ENCODE measurements around the gene DLX4.
A peak's percentile ranks its signal among the peaks of the same experiment; 100 is the strongest.

DLX4 gene

DNA sequence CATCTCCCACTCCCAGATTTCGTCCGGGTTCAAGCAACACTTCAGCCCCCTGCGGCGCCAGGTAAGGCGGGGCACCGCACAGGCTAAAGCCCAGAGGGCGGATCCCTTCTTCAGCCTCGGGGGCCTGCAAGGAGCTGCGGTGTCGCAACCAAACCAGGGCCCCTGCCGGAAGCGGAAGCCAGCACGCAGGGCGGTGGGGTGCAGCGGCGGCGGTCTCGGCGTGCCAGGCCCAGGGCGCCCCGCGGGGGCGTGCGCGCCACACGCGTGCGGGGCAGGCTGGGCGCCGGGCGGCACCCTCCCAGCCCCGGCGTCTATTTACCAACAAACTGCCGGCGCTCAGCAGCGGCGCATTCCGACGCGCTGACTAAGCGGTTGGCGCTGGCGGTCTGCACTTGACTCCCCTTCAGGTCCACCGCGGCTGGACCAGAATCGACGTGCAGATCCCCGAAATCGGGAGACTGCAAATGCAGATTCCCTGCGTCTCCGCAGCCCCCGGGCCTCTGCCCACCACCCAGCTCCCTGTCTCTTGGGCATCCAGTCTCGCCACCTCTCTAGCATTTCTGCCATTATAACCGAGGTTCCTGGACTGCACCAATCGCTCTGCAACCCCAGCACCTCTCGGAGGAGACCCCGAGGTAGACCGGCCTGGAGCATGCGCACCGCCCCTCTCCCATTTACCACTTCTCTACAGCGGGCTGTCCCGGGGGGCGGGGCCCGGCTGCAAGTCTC is 421 bp upstream of the DLX4 start:
- DNase-seq (ENCODE audit: low read depth), result peak; percentile 88

DNA sequence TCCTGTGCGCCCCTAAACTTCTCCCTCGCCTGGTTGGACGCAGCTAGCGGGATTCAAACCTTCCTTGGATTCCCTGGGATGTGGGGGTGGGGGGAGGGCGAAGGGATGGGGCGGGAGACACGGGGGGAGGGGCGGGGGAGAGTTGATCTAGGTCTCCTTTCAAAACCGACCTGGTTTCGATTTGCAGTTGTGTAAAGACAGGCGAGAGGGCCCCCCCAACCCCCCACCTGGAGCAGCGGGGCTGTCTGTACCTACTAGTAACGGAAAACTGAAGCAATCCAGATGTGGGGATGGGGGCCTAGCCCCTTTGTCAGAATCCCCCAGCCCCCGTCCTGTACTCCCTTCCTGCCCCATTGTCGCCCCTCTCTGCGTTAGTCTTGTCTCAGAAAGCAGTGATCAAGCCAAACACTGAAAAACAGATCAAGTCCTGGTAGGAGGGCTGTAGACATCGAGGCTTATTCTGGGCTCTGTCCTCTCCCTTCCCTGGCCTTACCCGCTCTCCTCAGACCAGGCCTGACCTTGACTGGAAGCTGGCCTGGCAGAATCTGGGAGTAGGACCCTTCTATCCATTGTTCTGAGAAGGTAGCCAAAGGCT is 902 bp downstream of the DLX4 start:
- DNase-seq (ENCODE audit: low read depth), result no peak

DNA sequence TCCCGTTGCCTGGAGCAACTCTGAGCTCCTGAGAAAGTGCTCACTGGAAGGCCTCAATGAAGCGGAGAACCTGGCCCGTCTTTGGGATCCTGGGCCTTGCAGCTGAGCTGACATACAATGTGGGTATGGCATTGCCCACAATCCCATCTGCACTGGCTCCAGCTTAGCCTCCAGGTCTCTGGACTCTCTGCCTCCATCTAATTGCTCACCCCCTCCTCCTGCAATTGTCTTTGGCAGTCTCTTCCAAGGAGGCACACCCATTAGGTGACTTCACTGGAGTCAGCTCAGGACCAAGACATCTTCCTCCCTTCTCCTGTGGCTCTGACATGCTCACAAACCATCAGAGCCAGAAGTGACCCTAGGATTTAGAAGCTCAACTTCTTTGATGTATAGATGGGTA is 1.5 kb downstream of the DLX4 start:
- DNase-seq (ENCODE audit: low read depth), result no peak

DNA sequence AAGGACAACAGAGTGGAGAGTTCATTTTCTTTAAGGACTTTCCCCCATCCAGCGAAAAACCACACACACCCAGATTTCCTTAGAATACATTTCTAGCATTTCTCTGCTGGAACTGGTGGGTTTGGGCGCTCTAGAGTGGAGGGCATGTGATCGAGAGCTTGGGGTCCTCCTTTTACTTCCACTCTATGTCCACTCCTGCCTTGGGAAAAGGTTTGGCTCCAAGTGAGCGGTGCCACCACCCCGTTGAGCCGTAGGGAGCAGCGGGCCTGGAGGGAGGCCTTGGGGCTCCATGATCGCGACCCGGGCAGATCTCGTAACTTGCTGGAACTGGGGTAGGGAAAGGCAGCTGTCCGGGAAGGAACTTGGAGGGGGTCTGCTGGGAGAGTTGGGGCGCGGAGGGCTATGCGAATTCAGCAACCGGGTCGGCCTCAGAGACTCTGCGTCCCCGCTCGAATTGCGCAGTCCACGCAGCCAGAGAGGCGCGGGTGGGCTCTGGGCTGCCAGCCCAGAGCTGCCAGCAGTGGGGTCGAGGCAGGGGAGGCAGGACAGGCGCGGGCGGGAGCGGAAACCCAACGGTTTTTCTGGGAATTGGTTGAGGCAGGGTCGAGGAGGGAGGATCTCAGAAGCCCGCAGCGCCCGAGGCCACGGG is 2.3 kb downstream of the DLX4 start:
- no peak for DNase-seq (ENCODE audit: low read depth)

DNA sequence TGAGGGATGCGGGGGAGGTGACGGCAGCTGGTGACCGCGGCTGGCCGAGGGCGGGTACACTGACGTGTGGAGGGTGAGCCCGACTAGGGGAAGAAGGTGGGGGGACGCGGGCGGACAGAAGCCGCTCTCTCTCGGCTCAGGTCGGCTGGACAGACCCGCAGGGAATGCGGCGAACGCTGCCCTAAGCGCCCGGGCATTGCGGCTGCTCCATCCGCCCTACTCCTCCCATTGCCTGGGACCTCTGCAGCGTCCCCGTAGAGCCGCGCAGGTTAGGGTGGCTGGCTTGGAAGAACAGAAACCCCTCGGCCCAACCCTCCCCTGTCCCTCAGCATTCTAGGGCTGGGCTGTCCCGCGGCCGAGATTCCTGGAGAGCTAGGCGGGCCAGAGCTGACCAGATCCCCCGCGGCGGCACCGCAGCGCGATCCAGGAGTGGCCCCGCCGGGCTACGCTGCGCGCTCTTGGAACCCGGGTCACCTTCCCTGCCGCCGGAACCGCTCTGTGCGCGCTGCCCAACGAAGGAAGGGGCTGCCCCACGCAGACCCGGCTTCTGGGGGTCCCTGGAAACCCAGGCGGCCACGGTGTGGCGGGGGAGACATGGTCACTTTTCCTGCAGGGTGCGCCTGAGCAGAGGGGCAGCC is 3.0 kb downstream of the DLX4 start:
- DNase-seq (ENCODE audit: low read depth), result no peak

DNA sequence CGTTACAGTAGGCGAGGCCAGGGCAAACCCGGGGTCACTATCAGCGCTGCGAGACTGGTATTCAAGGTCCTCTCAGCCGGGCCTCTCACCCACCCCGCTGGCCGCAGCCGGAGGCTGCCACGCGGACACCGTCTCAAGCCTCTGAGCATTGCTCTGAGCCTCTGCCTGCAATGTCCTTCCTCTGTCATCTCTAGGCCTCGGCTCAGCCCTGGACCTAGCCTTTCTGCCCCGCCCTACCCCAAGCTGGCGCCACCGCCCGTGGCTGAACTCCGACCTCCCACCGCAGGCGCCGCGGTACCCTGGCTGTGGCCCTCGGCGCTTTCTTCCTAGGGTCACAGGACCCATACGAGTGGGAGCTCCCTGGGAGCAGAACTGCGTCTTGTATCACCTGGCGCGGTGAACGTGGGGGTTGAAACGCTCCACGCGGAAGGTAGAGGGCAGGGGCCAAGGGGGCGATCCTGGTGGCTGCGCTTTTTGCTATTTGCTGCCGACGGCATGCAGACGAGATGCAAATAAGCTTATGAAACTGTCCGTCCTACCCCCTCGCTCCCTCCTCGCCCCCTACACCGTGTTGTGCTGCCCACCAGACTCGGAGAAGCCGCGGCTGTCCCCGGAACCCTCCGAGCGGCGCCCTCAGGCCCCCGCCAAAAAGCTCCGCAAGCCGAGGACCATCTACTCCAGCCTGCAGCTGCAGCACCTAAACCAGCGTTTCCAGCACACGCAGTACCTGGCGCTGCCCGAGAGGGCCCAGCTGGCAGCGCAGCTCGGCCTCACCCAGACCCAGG is 3.7 kb downstream of the DLX4 start:
- DNase-seq (ENCODE audit: low read depth), result no peak

DNA sequence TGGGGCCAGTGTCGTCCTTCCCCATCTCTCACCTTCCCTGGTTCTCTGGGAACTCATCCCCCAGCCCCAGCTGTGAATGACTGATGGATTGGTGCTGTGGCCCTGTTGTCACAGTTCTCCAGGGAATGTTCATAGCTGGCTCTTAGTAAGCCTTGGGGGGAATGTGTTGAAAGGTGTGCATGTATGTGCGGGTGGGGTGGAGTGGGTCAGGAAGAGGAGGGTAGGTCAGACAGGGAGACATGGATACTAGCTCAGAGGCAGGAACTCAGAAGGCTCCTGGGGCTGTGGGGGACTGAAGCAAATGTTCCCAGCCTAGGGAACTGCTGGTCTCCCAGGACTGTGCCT is 4.3 kb downstream of the DLX4 start:
- DNase-seq (ENCODE audit: low read depth), result no peak

DNA sequence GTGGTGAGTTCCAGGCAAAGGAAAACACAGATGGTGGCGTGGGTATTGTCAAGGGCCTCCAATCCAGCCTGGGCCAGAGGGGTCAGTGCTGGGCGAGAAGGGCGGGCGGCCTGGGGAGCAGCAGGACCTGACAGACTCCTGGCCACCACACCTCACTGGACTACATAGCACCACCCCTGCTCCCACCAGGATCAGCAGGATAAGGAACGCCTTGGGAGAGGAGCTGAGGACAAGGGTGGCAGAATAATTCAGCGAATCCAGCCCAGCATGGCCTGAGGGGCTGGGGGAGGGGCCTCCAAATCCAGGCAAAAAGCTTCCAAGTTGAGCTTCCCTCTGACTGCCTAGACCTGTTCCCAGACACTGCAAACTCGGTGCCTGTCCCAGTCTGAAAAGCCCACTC is 6.5 kb downstream of the DLX4 start:
- no peak for DNase-seq (ENCODE audit: low read depth)

DNA sequence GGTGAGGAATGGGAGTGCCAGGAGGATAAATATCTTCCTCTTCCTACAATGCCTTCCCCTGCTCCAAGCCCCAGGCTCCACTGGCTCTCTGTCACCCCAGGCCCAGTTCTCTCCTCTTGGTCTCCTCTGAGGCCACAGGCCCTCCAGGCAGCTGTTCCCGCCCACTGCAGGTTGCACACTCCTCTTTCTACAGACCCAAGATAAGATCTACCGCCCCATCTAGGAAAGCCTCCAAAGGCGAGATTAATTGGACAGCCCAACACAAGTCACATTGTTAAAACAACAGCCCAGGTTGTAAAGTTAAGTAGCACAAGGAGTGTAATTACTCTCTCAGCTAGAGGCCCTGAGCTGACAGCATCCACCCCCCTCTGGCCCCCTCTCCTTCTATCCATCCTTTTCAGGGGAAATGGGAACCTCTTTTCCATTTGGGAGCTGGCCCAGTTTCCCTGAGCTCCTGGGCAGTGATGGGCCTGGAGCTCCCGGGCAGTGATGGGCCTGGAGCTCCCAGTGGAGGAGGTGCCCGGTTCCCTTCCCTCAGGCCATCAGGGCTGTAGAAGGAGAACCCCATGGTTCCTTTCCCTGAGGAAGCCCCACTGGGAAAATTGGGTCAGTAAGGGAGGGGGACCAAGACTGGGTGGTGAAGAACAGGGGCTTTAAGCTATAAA is 7.3 kb downstream of the DLX4 start:
- no peak for DNase-seq (ENCODE audit: low read depth)

DNA sequence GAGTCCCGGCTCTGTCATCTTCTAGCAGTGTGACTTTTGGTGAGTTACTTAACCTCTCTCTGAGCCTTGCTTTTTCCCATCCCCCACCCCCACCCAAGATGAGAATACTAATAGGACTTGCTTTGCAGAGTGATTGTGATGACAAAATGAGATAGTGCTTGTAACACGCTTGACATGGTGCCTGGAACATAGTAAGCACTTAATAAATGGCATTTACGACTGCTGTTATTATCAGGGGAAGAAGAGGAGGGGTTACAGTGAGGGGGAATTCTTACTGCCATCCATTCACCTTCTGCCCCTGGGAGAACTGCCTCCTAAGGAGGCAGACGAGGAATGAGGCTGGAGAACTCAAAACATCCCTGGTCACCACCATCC is 7.8 kb downstream of the DLX4 start:
- DNase-seq (ENCODE audit: low read depth), result no peak

DNA sequence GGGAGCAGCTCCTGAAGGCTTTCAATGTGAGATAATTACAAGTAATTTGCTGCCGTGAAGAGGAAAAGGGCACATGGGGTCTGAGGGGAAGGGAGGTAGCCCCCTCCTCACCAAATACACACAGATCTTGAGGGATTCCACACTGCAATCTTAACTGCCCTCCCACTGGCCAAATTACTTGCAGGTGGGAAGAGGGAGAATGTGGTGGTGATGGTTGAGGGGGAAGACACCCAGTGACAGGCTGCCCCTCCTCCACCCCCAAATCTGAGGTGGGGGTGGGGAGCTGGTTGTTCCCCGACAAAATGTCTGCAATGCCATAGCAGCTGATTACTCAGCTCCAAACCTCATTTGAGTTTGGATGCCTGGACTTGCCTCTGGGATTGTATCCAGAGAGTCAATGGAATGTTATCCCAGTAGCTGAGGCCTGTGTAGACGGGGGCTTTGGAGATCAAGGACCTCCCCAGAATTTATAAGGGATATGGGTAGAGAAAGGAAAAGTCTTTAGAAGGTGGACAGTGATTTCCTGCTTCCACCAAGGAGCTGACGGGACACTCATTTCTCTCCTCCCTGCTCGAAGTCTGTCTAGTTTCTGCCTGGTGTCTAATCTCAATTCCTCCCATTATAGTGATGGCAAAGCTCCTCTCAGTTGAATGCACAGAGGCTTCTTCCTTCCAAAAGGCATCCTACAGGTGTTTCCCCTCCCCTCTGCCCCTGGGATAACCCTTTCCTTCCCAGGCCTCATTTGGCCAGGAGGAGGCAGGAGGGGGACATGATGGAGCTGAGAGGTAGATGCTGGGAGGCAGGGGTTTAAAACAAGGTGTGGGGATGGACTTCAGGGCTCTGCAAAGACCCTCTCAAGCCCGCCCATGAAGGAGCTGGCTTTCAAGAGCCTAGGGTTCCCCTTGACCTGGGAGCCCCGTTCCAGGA is 8.7 kb downstream of the DLX4 start:
- no peak for DNase-seq (ENCODE audit: low read depth)

DNA sequence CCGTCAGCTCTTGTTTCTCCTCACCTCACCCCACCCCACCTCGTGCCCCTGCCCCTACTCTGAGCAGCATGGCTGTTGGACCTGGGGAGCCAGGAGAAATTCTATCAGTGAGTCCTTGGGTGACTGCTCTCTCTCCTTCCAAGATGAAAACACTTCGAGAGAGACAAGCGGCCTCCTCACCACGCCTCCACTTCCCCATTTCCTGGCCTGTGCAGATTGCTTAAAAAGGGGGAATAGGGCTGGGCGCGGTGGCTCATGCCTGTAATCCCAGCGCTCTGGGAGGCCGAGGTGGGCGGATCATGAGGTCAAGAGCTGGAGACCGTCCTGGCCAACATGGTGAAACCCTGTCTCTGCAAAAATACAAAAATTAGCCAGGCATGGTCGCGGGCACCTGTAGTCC is 9.5 kb downstream of the DLX4 start:
- no peak for DNase-seq (ENCODE audit: low read depth)

DNA sequence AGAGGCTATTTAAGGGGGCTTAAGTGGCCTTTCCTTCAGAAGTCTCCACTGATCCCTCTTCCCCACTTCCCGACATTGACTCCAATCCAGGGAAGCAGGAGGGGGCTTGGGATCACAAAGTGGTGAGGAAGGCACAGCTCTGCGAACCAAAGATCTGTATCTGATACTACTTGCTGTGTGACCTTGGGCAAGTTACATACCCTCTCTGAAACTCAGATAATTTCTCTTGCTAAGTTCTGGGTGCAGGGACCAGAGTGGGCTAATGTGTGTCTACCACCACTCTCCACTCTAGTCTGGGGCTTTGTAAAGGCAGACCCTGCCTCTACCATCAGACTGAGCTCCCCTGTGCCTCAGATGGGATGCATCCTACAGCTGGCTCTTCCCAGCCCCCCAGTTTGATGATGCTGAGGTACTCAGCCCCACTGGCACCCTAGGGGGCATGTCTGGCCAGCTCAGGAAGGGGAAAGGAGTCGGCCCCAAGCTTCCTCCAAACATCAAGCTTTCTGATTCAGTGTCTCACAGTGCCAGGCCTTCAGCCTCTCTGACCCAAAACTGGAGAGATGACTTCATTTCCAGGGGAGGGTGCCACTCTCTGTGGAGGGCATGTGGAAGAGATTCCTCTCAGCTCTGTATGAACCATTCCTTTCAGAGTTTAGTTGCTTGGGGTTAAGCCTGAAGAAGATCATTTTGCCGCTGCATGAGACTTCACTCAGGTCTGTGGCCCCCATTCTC is 10.9 kb downstream of the DLX4 start:
- DNase-seq (ENCODE audit: low read depth), result no peak

DNA sequence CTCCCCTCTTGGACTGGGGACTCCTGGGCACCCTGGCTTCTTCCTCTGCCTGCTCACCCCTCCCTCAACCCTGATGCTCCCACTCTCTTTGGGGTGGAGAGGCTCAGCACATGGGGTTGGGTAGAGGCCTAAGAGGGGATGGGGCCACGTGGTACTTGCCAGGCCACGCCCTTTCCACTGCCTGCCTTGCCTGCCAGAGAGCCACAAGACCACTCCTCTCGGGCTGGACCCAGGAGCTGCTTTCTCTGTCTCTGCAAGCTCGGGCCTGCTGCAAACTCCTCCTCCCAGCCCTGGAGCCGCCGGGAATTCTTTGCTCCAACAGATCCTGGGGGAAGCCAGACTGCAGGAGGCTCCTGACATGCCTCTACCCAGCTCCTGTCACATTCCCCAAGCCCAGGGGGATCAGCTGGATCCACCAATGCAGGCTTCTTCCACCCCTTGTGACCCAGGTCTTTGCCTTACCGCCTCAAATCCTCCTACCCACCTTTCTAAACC is 11.8 kb downstream of the DLX4 start:
- no peak for DNase-seq (ENCODE audit: low read depth)

DNA sequence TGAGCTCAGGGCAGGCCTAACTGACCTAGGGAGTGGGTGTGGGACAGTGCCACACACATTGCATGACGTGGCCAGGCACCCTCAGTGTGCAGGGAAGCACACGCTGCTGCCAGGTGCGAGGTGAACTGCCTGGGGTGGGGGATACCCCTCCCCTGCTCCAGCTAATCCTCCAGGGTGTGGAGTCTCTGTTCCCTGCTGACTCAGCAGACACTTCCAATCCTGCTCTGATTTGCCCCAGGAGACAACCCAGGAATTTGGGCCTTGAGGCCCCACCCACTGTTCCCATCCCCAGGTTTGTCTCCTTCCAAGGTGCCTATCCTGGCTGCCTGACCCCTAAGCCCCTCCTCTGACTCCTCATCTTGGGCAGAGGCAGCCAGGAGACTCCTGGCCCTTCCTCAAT is 15.3 kb downstream of the DLX4 start:
- DNase-seq (ENCODE audit: low read depth), result no peak

DNA sequence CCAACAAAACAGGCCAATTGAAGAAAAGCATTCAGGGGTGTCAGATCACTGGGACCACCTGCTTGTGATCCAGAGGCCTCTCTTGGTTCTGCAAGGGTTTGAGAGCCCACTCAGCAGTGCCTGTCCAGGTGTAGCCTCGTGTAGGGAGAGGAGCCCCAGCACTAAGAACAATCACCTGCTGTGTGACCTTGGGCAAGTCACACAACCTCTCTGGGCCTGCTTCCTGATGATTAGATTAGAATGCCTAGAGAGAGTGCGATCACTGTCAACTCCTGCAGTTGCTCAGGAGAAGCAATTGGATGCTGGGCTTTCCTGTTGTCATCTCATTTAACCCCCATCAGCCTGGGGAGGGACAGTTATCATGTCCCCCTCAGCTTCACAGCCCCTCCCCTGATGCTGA is 15.8 kb downstream of the DLX4 start:
- no peak for DNase-seq (ENCODE audit: low read depth)

DNA sequence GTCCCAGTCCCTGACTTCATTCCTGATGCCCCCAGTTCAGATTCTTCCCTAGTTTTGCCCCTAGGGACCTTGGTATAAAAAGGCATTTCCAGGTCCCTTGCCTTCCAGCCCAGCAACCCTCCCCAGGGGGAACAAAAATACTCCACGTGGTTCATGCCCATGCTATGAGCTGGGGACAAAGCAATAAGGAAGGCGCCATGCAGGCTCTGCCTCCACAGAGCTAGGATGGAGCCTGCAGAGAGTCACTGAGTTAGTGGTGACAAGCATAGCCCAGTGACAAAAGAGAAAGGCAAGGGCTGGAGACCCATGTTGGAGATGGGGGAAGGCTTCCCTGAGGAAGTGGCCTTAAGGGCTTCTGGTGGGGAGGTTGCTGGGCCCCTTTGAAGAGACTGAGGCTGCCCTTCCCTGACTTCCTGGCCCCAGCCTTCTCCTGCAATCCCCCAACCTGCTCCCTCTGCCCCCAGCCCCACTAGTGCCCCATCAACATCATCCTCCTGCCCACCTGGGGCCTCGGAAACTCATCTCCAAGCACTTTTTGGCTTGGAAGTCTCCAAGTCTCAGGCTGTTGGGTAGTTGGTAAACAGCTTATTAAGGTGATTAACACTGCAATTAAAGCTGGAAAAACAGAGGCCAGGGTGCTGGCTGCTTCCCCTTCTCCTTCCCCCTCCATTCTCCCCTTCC is 16.5 kb downstream of the DLX4 start:
- DNase-seq (ENCODE audit: low read depth), result no peak

DNA sequence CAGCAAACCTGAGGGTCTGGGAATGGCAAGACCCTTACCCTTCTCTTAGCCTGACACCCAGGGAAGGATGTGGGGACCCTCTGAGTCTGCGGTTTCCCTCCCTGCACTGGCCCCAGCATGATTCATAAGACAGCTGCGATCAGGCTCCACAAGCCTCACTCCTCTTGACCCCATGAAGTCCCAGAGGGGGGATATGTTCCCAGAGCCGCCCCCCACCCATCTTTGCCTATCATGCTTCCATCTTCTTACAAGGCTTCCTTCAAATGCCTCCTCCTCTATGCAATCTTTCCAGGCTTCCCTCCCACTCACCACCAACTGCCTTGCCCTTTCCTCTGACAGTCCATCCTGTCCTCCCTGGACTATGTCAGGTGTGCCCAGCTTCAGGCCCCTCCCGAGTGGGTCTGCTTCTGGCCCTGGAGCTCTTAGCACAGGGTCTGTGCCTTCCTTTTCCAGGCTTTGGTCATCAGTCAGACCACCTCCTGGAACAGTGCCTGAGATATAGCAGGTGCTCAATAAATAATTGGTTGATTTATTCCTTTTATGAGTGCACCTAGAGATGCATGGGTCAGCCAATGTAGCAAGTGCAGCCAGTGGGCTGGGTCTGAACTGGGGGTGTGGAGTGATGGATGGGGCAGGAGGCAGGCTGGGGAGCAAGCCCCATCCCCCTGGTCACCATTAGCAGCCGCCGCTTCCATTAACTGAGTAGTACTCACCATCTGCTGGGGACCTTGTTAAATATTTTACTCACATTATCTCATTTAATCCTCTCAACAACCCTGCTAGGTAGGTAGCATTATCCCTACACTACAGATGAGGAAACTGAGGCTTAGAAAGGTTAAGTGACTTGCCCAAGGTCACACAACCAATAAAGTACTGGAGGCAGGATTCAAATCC is 17.7 kb downstream of the DLX4 start:
- DNase-seq (ENCODE audit: low read depth), result no peak

DNA sequence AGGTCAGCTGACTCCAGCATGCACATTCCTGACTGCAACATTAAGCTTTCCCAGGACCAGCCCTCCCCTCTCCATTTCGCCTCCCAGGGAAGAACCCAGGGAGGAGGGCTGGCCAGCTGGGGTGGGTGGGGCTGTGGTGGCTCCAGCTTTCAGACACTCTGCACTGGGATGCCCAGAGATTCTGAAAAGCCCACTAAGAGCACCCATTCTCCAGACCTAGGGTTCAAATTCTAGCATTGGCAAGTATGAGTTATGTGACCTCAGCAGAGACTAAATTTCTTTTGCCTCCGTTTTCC is 18.2 kb downstream of the DLX4 start:
- no peak for DNase-seq (ENCODE audit: low read depth)
